ENCODE results near the gene PLA2G2D. TPM values are rescaled to one million over a fixed set of nuclear protein-coding genes. Genes with fewer than 3 reads are reported as not detected.
A peak's percentile ranks its signal among the peaks of the same experiment; 100 is the strongest.

The PLA2G2D gene
- total and polyA plus RNA-seq, 9 of the 15 experiments (the other 6 are each of a cell fraction or from before 2014, with no cell fraction given) = not detected

DNA sequence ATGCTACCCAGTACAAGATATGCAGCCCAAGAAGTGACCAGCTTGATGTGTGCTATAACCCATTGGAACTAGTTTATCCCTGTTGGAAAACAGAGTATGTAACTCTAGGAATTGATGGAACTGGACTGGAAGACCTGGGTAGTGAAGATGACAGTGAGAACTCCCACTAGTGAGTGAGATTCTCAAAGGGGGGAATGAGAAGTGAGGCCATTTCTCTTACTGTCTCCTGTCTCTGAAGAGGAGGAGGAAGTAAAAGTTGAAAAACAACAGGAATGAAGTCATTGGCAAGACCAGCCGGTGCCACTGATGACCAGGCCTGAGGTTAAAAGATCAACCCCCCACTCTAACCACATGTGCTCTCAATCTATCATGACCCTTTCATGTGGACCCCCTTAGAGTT lies 40.7 kb upstream of the PLA2G2D start:
- Histone ChIP-seq H4K20me1 (replicated peaks; ENCODE audit: control insufficient read depth, insufficient read depth, low read length) (no peaks in the 10 kb centered on the region), H3K4me3 (no peak overlapping the region), H3K9me3 (replicated peaks; ENCODE audit: control insufficient read depth, insufficient read depth, low read depth, low read length) (peaks cover 12% of the 10 kb centered on the region), H3K4me1 (replicated peaks in 1 of 2; ENCODE audit: control insufficient read depth in 2 of 2, insufficient read depth in 2 of 2, low read length in 2 of 2) (no peaks in the 10 kb centered on the region), H3K4me2 (ENCODE audit: insufficient read depth, low read length) (no peak overlapping the region), H3K27ac (ENCODE audit: extremely low read depth, low read depth, low read length) (no peak overlapping the region), H3K9me1 (ENCODE audit: control insufficient read depth, insufficient read depth, low read length) (no peaks in the 10 kb centered on the region), H3K36me3 (ENCODE audit: control insufficient read depth, insufficient read depth, low read length) (no peaks in the 10 kb centered on the region), H2AFZ (ENCODE audit: low read depth, low read length) (no peak overlapping the region), H3K79me2 (ENCODE audit: control insufficient read depth, insufficient read depth, low read length) (no peaks in the 10 kb centered on the region), H3K27me3 (ENCODE audit: control insufficient read depth in 2 of 2, insufficient read depth in 2 of 2, low read length in 2 of 2) (peaks cover 0 to 17% of the 10 kb centered on the region in 2 experiments; a peak in 3 of 5 replicates), H3K9ac (ENCODE audit: insufficient read depth in 1 of 2, low read depth in 2 of 2, low read length in 2 of 2) (no peak overlapping the region)
- intact Hi-C loops (cut with micrococcal nuclease) = loop anchor here (5.0 kb wide), 1 partner anchor 37 kb away; no protein-coding TSS in a partner anchor
- FAIRE-seq = no peak
- 0% methylated on average over 1 of the region's 1 CpG for WGBS (ENCODE audit: insufficient coverage, low coverage, missing lambda C conversion rate)
- no TSS peak for BruUV-seq (replicated peaks)
- CTCF ChIA-PET (ENCODE audit: low intra/inter-chr PET ratio) = no interaction called here
- DNase-seq (ENCODE audit: extremely low read depth in 1 of 4, low spot score in 3 of 4) = peak in 1 of 4 experiments; percentile 60
- POLR2A ChIA-PET = interaction anchor here (1.1 to 1.4 kb wide), 3 partner anchors 12 to 27 kb away, joined by 3 to 5 read pairs (median 4); no protein-coding TSS in a partner anchor
- ATAC-seq = no peak
- in situ Hi-C loops (cut with MboI) = no loop called here
- TF ChIP-seq CHAMP1 (IDR thresholded peaks at IDR 0.05) (no peak), ZNF232 (CRISPR knock-in tag; IDR thresholded peaks at IDR 0.05) (no peak), TBL1XR1 (IDR thresholded peaks at IDR 0.05; ENCODE audit: low read length in 2 of 2) (no peak), ZNF586 (CRISPR knock-in tag; conservative IDR thresholded peaks at IDR 0.05) (no peak), ZNF445 (CRISPR knock-in tag; IDR thresholded peaks at IDR 0.05; ENCODE audit: low read depth) (no peak), ATF3 (IDR thresholded peaks at IDR 0.05) (no peak), ATF3 (CRISPR knock-in tag; conservative IDR thresholded peaks at IDR 0.05) (no peak), U2AF2 (optimal IDR thresholded peaks at IDR 0.05; ENCODE audit: low read depth, low read length) (no peak), U2AF1 (optimal IDR thresholded peaks at IDR 0.05; ENCODE audit: low read depth, low read length) (no peak), CBX3 (IDR thresholded peaks at IDR 0.05; ENCODE audit: borderline replicate concordance in 1 of 2, low read length in 2 of 2) (peak in 1 of 2 experiments; percentile 97; a peak in 2 of 3 replicates), ETS2 (tag; IDR thresholded peaks at IDR 0.05; ENCODE audit: borderline replicate concordance, poor library complexity, severe bottlenecking) (no peak), USF1 (CRISPR knock-in tag; IDR thresholded peaks at IDR 0.05) (no peak), TAF9B (IDR thresholded peaks at IDR 0.05; ENCODE audit: partially characterized antibody) (no peak), ETV1 (tag; conservative IDR thresholded peaks at IDR 0.05; ENCODE audit: low read depth) (no peak)
- TF ChIP-seq, protein P1, sequence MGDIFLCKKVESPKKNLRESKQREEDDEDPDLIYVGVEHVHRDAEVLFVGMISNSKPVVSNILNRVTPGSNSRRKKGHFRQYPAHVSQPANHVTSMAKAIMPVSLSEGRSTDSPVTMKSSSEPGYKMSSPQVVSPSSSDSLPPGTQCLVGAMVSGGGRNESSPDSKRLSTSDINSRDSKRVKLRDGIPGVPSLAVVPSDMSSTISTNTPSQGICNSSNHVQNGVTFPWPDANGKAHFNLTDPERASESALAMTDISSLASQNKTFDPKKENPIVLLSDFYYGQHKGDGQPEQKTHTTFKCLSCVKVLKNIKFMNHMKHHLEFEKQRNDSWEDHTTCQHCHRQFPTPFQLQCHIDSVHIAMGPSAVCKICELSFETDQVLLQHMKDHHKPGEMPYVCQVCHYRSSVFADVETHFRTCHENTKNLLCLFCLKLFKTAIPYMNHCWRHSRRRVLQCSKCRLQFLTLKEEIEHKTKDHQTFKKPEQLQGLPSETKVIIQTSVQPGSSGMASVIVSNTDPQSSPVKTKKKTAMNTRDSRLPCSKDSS (IDR thresholded peaks at IDR 0.05; ENCODE audit: low read depth, partially characterized antibody) = peak; percentile 92
